Fibroblast of lung (primary cell): ENCODE results near the gene BTBD2. TPM values are rescaled to one million over a fixed set of nuclear protein-coding genes. Genes with fewer than 3 reads are reported as not detected.

Experiments used
- DNase-seq, 2 donors: peaks; one replicate each; pipeline versions ENCODE4 v3.0.0 to v3.0.0-alpha.2; 2010; ENCODE audit warnings: low read depth in 2 of 2
- H2AFZ ChIP-seq: 2 replicates; pipeline ENCODE4 v1.5.1; 2012; ENCODE audit warnings: low read length, control low read depth, inconsistent platforms
- H3K27ac ChIP-seq: 2 replicates; pipeline ENCODE4 v1.5.1; 2011; ENCODE audit warnings: low read length, control low read depth; ENCODE audit not compliant: insufficient read depth
- H3K27me3 ChIP-seq: 2 replicates; pipeline ENCODE4 v1.5.1; 2011; ENCODE audit warnings: mild to moderate bottlenecking, low read length; ENCODE audit not compliant: control insufficient read depth, insufficient read depth
- H3K36me3 ChIP-seq: 2 replicates; pipeline ENCODE4 v1.5.1; 2011; ENCODE audit warnings: low read length; ENCODE audit not compliant: control insufficient read depth, insufficient read depth
- H3K4me1 ChIP-seq: 2 replicates; pipeline ENCODE4 v1.5.1; 2011; ENCODE audit warnings: low read length; ENCODE audit not compliant: control insufficient read depth, insufficient read depth; ENCODE audit errors: extremely low read depth
- H3K4me2 ChIP-seq: 2 replicates; pipeline ENCODE4 v1.5.1; 2011; ENCODE audit warnings: low read length, control low read depth; ENCODE audit not compliant: insufficient read depth; ENCODE audit errors: extremely low read depth
- H3K4me3 ChIP-seq, 4 experiments: fragments of 200-600 bp in 1 of 4; sonication (generic) in 1 of 4; replicated peaks in 1 of 4; 2 replicates each; pipeline ENCODE4 v1.5.1; 2011 to 2016; ENCODE audit warnings: low read length in 4 of 4, low read depth in 3 of 4, mild to moderate bottlenecking in 3 of 4, control low read depth in 2 of 4, inconsistent platforms in 1 of 4, mixed read lengths in 1 of 4; ENCODE audit not compliant: insufficient read depth in 1 of 4; ENCODE audit errors: control extremely low read depth in 1 of 4
- H3K79me2 ChIP-seq: 2 replicates; pipeline ENCODE4 v1.5.1; 2012; ENCODE audit warnings: mild to moderate bottlenecking, low read length, inconsistent platforms; ENCODE audit not compliant: control insufficient read depth, insufficient read depth
- H3K9ac ChIP-seq: 2 replicates; pipeline ENCODE4 v1.5.1; 2011; ENCODE audit warnings: mild to moderate bottlenecking, low read length, control low read depth; ENCODE audit not compliant: insufficient read depth
- H3K9me3 ChIP-seq: 2 replicates; pipeline ENCODE4 v1.5.1; 2012; ENCODE audit warnings: low read depth, low read length; ENCODE audit not compliant: control insufficient read depth, insufficient read depth
- H4K20me1 ChIP-seq: 2 replicates; pipeline ENCODE4 v1.5.1; 2011; ENCODE audit warnings: low read length; ENCODE audit not compliant: control insufficient read depth, insufficient read depth; ENCODE audit errors: extremely low read depth
- CTCF ChIP-seq, 2 donors: IDR thresholded peaks in 1 of 2; conservative IDR thresholded peaks in 1 of 2; 1 replicate in 1 of 2; 2 replicates in 1 of 2; pipeline ENCODE4 v1.5.1; 2011 to 2012; ENCODE audit warnings: low read length in 2 of 2, control low read depth in 1 of 2, inconsistent platforms in 1 of 2, low read depth in 1 of 2, mild to moderate bottlenecking in 1 of 2
- EZH2 ChIP-seq: IDR thresholded peaks from 2 replicates; pipeline ENCODE4 v1.5.1; 2012; ENCODE audit warnings: low read length, control low read depth, mild to moderate bottlenecking; ENCODE audit errors: missing control alignments
- polyA minus RNA-seq: library from RNA; depleted of rRNA, polyadenylated mRNA; stranded (reverse); fragments of >200 nt; gene quantifications from 2 replicates; pipeline ENCODE4 v1.2.3, GENCODE V29; 2011; ENCODE audit warnings: low replicate concordance
- polyA plus RNA-seq, 2 donors: library from polyadenylated mRNA; depleted of rRNA in 1 of 2; stranded (reverse) in 1 of 2; unstranded in 1 of 2; fragments of >200 nt; gene quantifications; 2 replicates each; pipeline ENCODE4 v1.2.1, GENCODE V29; 2011 to 2012; ENCODE audit warnings: missing spikeins in 1 of 2
- total RNA-seq: library from RNA; depleted of rRNA; stranded (reverse); fragments of >200 nt; gene quantifications from 2 replicates; pipeline ENCODE4 v1.2.1, GENCODE V29; 2014

The BTBD2 gene
- 54.7 and 70.2 TPM in 2 replicates for total RNA-seq
- polyA plus RNA-seq = 14.0 and 19.1 TPM in 2 replicates
- 63.7 and 82.3 TPM in 2 replicates for polyA plus RNA-seq (2012)
- polyA minus RNA-seq = 105 and 111 TPM in 2 replicates

GRCh38 chr19:2015608-2015950, at the start of gene BTBD2:
Gene BTBD2, minus strand, starts transcription at chr19:2015714. Its CDS starts 11 bp downstream, at chr19:2015703.
- Histone ChIP-seq H3K79me2 (peaks cover 22% of the 10 kb centered on the region), H3K9ac (peak within 1 kb of the TSS; percentile 55)

GRCh38 chr19:2064788-2065524, 49.4 kb upstream of the BTBD2 start:
- Histone ChIP-seq H3K27me3 (no peaks in the 10 kb centered on the region), H3K9me3 (no peaks in the 10 kb centered on the region), H3K79me2 (no peaks in the 10 kb centered on the region), H4K20me1 (no peaks in the 10 kb centered on the region), H3K36me3 (no peaks in the 10 kb centered on the region), H3K4me2 (peak overlapping the region; percentile 68), H2AFZ (peak overlapping the region; percentile 96), H3K4me1 (peaks cover 26% of the 10 kb centered on the region), H3K9ac (peak overlapping the region; percentile 42), H3K27ac (peak overlapping the region; percentile 68), H3K4me3 (no peak overlapping the region)
- no peak for DNase-seq
- TF ChIP-seq EZH2 (no peak), CTCF (conservative IDR thresholded peaks at IDR 0.05 in 1 of 2, IDR thresholded peaks at IDR 0.05 in 1 of 2; ENCODE audit: low read depth in 1 of 2, low read length in 2 of 2) (no peak)

More at GRCh38 chr19:2015608-2015950, at the start of gene BTBD2:
- no peaks in the 10 kb centered on the region for H3K4me1 ChIP-seq
- H3K27me3 ChIP-seq = no peaks in the 10 kb centered on the region
- TF ChIP-seq EZH2 = no peak
- no peak for TF ChIP-seq CTCF (conservative IDR thresholded peaks at IDR 0.05 in 1 of 2, IDR thresholded peaks at IDR 0.05 in 1 of 2; ENCODE audit: low read depth in 1 of 2, low read length in 2 of 2)
- no peaks in the 10 kb centered on the region for H3K9me3 ChIP-seq
- peak within 1 kb of the TSS; percentile 51 for H3K4me2 ChIP-seq
- peak within 1 kb of the TSS; percentile 32 for H3K27ac ChIP-seq
- peaks cover 2% of the 10 kb centered on the region for H3K36me3 ChIP-seq
- no peaks in the 10 kb centered on the region for H4K20me1 ChIP-seq
- no peak within 1 kb of the TSS for H2AFZ ChIP-seq
- peak within 1 kb of the TSS; percentile 59 to 68 (median 62) for H3K4me3 ChIP-seq
- DNase-seq = peak; percentile 84 to 94

GRCh38 chr19:2064395-2064787, 48.9 kb upstream of the BTBD2 start:
- Histone ChIP-seq H3K4me2 (peak overlapping the region; percentile 68), H3K4me3 (no peak overlapping the region), H3K9ac (peak overlapping the region; percentile 42), H4K20me1 (no peaks in the 10 kb centered on the region), H3K9me3 (no peaks in the 10 kb centered on the region), H2AFZ (peak overlapping the region; percentile 96), H3K36me3 (no peaks in the 10 kb centered on the region), H3K4me1 (peaks cover 30% of the 10 kb centered on the region), H3K79me2 (no peaks in the 10 kb centered on the region), H3K27me3 (no peaks in the 10 kb centered on the region), H3K27ac (peak overlapping the region; percentile 68)
- no peak for DNase-seq
- no peak for TF ChIP-seq EZH2
- no peak for TF ChIP-seq CTCF (conservative IDR thresholded peaks at IDR 0.05 in 1 of 2, IDR thresholded peaks at IDR 0.05 in 1 of 2; ENCODE audit: low read depth in 1 of 2, low read length in 2 of 2)
